Stimulated activated CD4-positive, alpha-beta T cell treated with anti-CD3 and anti-CD28 coated beads, TNF-alpha, amount 100 ng/mL, for 4 hours (primary cell): Measurements from ENCODE around the gene FNDC11.
A peak's percentile ranks its signal among the peaks of the same experiment; 100 is the strongest.

Experiments used
- DNase-seq, 3 experiments: peaks; one replicate each; pipeline ENCODE4 v3.0.0-alpha.2; 2020; ENCODE audit warnings: low read depth in 3 of 3

Gene FNDC11

DNA sequence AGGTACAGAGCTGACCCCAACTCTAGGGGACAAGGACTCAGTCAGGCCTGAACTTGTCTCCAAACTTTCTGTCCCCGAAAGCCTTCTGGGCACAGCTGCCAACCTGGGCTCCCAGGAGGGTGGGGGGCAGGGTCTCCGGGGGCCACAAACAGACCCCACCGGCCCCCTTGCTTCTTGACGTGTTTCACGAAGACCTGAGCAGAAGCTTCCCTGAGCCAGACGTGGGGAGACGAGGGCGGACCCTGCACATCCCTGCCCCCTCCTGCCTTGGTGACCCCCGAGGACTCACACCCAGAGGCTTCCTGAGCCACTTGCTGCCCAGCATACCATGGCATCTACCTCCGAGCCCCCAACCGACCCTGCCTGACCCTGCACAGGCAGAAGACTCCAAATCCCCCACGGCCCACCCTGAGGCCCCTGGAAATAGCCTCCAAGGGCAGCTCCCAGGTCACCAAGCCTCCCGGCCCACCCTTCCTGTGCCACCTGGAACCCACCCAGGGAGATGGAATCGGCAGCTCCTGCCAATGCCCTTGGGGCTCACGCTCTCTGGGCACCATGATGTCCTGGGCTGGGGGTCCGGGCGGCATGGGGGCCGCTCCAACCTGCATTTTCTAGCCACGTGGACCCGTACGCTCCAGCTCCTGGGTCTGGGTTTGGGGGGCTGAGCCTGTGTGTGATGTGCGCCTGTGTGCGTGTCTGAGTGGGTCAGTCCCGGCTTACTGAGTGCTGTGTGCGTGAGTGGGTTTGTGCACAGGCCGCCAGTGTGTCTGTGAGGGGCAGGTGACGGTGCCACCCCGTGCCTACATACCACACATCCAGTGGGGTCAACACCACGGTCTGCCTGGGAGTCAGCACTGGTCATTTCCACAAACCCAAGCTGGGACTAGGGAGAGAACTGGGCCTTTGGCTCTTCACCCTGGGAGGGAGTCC is 14.3 kb upstream of the FNDC11 start:
- no peak for DNase-seq

DNA sequence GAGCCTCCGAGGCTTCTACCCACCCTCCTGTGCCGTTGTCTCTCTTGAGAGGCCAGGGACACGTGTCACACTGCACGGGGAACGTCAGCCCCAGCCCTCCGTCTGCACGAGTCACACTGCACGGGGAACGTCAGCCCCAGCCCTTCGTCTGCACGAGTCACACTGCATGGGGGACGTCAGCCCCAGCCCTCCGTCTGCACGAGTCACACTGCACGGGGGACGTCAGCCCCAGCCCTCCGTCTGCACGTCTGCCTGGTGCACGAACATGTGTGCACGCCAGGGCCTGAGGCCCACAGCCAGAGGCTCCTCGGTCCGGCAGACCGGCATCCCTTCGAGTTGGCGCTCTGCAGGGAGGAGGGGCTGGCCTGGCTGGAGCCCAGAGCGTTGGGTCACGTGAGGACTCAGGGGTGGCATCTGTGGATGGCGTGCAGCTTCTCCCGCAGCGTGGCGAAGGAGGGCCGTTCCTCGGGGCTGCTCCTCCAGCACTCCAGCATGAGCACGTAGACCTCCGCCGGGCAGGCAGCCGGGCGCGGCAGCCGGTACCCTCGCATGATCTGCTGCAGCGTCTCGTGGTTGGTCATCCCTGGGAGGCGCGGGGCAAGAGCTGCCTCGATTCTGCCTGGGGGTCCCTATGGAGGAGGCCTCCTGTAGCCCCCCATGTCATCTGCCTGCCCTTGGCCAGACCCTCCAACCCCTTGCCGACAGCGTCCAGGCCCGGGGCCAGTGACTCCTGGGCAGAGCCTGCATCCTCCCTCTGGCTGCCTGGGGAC is 13.4 kb upstream of the FNDC11 start:
- no peak for DNase-seq

DNA sequence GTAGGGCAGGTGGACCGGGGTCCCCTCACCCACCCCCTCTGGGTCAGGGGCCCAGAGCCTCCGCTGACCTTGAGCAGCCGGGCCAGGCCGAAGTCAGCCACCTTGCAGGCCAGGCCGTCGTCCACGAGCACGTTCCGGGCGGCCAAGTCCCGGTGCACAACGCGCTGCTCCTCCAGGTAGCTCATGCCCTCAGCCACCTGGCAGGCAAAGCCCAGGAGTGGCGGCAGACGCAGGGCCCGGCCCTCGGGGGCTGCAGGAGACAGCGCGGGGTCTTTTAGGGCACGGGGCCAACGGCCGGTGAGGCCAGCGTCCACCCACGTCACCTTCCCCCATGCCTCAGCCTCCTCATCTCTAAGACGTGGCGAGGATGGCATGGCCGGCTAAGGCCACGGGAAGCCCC is 12.6 kb upstream of the FNDC11 start:
- DNase-seq: no peak

DNA sequence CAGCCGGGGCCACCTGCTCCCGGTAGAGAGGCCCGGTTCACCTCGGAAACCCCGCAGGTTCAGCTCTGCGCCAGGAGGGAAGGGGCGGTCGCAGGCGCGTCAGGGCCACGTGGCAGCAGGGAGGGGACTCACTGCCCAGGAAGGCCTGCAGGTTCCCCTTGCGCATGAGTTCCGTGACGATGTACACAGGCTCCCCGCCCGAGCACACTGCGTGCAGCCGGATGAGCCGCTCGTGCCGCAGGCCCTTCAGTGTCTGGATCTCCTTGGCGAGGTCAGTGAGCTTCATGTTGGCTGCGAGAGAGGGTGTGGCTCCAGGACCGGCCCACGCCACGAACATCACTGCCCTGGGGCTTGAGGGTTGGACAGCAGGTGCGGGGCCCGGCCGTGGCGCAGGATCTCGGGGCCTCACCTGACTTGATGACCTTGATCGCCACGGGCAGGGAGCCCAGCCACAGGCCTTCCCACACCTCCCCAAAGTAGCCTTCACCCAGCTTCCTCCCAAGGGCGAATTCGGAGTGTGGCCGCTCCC is 11.9 kb upstream of the FNDC11 start:
- DNase-seq: no peak

DNA sequence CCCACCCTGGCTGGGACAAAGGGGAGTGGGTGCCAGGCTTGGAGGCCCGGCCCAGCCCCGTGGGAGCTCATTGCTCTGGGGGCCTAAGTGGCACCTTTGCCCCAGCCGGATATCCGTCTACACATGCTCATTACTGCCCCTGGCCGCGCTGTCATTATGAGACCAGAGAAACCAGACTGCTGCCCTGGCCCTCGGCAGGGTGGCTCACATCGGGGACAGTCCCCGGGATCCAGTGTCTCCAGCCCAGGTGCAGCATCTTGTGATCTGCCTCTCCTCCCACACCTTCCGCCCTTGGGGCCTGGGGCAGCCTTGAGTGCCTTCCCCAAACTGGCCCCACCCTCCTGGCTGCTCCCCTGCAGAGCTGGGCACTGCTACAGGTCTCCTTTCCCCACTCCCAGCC is 11.3 kb upstream of the FNDC11 start:
- DNase-seq: no peak

DNA sequence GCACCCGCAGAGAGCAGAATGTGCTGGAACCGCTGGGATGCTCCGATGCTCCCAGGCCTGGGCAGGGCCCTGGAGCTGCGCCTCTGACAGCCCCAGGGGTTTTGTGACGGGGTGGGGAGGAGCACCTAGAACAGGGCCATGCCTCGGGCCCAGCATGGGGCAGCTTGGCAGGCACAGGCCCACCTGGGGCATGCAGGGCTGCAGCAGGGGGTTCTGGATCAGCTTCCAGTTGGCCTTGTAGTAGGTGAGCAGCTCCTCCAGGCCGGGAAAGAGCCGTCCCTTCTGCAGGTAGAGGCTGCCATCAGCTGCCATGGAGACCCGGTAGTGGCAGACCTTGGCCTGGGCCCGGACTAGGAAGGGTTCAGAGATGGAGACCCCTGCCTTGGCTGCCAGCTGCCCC is 10.8 kb upstream of the FNDC11 start:
- DNase-seq: no peak

DNA sequence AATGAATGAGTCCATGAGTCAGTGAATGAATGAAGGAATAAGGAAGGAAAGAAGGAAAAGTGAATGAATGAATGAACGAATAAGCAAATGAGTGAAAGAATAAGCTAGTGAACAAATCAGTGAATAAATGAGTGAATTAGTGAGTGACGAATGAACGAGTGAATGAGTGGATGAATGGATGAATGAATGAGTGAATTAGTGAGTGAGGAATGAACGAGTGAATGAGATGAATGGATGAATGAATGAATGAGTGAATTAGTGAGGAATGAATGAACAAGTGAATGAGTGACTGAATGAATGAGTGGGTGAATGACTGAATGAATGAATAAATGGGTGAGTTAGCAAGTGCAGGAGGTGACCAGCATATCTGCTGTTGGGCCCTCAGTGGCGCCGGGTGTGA is 10.2 kb upstream of the FNDC11 start:
- DNase-seq: no peak

DNA sequence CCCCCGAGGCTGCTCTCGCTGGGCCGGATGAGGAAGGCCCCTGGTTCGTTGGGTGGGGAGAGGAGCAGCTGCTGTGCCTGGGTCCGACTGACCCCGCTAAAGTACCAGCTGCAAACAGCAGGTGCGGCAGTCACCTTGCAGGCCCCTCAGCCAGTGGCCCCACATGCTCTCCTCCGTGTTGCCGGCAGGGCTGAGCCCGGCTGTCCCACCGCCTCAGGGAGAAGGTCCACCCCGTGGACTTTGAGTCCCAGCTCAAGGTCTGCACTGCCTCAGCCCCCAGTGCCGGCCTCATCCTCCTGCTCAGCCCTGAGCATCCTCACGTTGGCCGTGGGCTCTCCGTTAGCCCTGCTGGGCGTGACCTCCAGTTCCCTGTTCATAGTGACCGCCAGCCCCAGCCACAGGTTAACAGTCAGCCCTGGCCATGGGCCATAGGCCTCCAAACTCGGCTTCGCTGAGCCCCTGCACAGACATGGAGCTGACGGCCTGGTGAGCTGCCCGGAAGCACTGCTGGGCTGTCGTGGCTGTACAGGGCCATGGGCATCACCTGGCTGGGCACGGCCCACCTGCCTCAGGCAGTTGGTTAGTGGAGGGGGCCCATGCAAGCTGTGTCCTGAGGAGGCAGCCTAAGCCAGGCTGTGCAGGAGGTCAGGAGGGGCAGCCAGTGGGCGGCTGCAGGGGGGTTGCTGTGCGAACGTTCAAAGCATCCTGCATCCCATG is 9.6 kb upstream of the FNDC11 start:
- DNase-seq: no peak

DNA sequence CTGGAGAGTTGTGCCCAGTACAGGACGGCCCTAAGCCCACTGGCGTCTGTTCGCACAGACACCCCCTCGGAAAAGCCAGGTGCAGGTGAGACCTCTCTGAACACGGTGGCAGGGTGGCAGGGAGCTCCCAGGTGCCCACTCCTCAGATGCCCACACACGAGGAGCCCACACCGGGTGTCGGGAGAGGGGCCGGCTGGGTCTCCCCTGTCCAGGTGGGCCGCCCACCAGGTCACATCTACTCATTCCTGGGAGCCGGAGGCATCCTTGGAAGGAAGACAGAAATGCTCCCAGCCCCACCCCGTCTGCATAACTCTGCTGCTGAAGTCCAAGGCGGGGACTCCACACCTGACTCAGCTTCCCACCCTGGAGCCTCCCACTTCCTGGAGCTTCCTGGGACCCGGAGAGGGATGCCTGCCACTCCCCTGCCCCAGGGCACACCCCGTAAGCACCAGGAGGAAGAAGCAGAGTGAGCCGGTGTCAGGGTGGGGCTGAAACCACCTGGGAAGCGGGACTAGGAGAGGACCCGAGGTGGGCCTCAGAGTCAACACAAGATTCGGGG is 8.9 kb upstream of the FNDC11 start:
- DNase-seq: no peak

DNA sequence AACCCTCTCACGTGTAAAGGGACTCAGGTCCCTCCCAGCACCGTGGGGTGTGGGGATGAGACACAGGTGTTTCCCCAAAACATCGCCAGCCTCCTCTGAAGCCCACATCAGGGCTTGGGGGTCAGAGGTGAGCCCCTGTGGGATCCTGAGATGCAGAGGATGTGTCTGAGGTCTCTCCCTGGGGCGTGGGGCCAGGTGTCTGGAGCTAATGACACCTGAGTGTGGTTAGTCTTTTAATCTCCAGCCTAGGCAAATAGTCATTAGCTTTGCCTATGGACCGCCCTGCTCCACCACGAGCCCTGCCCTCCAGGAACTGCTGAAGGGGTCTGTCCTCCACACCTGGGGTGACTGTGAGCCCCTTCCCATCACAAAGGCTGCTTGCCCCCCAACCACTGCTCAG is 8.1 kb upstream of the FNDC11 start:
- no peak for DNase-seq

DNA sequence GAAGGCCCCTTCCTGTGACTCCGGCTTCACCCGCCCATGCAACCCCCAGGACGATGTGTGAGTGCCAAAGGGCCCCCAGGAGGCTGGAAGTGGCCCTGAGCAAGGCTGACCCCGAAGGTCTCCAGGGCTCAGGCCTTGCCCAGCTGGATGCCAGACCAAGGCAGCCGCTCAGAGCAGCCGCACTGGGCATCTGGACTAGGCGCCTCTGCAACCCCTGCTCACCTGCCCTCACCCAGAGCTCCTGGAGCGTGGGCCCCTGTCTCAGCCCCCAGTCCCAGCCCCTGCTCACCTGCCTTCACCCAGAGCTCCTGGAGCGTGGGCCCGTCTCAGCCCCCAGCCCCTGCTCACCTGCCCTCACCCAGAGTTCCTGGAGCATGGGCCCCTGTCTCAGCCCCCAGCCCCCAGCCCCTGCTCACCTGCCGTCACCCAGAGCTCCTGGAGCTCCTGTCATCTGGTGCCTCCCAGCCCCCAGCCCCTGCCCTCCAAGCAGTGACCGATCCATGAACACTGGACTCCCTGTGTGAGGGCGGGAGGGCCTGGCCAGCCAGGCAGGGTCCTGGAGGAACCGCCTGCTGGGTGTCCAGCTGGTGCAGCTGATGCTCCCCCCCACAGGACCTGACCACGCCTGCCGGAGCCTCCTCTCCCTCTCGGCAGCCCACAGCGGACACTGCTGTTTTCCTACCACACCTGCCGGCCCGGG is 7.6 kb upstream of the FNDC11 start:
- DNase-seq: no peak

DNA sequence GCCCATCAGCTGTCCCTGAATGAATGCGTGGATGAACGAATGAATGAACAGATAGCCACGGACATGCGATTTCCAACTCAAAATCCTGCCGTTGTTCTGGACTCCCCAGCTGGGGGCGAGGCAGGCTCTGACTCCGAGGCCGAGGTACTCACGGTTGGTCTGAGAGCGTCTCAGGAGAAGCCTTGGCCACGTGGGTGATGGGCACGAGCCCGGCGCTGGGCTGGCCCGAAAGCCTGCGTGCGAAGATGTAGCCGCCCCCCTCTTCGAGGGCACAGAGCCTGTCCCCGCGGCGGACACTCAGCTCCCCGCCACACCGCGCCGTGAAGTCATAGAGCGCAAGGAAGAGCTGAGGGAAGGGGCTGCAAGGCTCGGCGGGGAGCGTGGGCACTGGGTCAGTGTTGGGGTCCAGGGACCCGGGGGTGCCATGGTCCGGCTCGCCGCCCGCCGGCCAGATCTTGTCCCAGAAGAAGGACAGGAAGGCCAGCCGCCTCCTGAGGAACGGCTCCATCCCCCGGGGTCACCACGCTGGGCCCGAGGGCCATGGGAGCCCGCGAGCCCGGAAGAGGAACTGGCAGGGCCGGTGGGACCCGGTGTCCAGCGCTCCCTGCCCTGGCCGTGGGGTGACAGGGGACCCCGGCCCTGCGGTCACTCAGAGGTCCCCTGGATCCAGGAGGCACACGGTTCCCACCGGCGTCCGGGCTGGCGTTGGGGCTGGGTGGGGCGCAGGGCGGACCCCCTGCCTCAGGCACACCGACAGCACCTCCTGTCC is 6.8 kb upstream of the FNDC11 start:
- DNase-seq: no peak

DNA sequence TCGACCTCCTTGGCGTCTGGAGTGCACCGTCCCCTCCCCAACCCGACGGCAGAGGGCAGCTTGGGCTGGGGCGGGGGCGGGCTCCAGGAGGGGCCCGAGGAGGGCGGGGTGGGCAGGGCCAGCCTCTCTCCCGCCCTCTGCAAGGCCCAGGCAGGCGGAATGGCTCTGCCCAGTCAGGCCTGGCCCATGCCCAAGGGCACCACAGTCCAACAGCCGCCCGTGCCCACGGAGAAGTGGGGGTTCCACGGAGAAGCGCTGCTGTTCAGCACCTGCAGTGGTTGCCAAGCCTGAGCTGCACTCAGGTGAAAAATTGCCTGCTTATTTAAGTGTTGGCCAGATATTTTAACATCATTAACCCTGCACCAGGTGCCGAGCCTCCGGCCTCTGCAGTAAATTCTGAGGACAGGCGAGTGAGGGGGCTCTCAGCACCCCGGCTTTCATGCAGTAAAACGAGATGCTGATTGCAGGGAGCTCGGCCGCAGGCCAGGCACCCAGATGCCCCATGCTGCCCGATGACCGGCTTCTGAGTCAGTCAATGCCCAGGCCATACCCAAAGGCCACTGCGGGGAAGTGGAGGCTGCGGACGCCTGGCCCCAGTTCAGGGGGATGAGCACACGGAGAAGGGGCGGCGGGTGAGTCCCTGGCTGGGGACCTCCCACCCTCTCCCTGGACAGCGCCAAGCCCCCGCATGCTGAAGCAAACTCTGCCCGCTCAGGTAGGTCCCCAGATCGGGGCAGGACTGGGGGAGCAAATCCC is 6.1 kb upstream of the FNDC11 start, which contains the start of gene SRMS:
TSS of gene SRMS (minus strand) at position 25 of the 756 bp plus-strand sequence. CDS start 286 bp downstream, outside the sequence.
- no peak for DNase-seq

DNA sequence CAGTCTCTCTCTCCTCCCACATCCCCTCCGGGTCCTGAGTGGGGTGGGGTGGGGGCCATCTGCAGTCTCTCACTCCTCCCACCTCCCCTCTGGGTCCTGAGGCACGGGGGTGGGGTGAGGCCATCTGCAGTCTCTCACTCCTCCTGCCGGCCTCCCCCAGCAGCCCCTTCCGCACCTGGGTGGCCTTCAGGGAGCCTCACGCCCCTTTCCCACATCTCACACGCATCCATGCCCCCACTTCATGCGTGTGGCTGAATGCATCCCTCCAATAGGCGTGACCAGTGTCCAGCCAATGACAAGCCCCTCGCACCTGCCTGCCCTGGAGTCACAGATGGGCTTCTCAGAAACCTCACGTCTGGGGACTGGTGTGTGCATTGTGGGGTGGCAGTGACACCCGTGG is 5.4 kb upstream of the FNDC11 start:
- no peak for DNase-seq

DNA sequence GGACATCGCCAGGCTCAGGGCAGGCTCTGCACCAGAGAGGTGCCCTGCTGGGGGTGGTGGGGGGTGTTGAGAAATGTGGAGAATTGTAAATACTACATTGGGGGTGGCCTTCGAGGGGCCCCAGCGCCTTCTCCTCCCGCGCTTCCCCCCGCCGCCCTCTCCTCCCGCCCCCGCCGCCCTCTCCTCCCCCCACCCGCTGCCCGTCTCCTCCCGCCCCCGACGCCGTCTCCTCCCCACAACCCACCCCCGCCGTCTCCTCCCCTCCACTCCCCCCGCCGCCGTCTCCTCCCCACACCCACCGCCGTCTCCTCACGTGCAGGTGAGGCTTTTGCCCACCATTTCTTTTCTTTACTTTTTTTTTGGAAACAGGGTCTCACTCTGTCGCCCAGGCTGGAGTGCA is 4.9 kb upstream of the FNDC11 start:
- no peak for DNase-seq

DNA sequence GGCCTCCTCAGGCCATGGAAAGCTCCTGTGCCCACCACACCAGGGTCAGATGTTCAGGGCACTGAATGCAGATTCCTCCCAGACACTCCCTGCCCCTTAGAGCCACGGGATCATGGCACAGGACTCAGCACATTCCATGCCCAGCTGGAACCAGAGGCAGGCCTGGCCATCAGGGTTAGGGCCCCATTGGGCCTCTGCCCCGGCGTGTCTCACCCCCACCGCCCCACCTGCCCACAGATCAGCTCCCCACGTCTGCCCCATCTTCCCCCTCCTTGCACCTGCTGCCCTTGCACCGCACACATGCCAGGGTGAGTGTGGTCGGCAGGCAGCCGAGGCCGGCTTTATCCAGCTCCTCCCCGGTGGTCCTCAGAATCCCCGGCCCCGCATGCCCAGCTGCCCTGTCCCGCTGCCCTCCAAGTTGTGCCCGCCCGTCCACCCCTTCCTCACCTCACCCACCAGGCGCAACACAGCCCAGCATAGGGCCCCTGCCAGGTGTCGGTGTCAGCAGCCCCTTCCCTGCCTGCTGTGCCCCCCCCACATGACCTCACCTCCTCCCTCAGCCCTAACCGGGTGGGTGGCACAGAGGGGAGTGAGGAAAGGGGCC is 4.2 kb upstream of the FNDC11 start:
- DNase-seq: no peak

DNA sequence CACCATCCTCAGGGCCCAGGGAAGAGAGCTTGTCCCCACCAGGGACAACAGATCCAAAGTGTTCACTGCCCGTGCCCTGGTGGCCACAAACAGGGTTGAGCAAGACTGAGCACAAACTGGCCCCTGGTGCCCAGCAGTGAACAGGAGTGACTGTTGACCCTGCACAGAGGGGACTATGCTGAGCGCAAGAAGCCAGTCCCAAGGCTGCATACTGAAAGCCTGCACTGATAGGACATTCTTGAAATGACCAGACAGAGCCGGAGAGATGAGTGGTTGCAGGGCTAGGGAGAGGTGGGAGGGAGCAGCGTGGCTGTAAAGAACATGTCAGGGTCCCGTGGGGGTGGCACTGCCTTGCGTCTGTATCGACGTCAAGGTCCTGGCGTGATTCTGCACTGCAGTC is 2.9 kb upstream of the FNDC11 start:
- DNase-seq: no peak

DNA sequence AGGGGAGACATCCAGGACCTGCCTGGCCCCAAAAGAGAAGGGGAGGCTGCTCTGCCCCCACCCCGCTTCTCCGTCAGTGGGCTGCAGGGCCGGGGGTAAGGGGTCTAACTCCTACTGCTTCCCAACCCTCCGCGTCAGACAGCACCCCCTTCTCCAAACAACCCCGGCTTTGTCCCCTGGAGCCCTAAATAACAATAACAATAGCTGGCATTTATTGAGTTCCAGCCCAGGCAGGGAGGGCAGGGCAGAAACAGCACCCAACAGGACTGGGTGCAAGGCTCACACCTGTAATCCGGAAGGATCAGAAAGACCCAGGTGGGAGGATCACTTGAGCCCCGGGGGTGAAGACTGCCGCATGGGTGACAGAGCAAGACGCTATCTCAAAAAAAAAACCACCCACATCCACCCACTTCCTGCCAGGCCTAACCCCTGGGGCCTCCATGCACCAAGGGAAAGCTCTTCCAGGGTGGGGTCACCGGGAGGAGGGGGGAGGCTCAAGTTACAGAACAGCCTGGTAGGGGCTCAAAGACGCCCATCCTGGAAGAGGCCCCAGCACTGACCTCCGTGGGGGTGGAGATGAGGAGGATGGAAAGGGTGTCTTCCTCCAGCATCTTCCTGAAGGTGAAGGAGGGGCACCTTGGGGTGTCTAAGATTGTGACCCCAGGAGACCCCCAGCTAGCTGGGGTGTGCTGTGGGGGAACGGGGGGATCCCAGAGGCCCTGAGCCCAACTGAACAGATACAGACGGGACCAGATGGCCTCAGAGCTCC is 1.3 kb upstream of the FNDC11 start:
- peak in 2 of 3 experiments; percentile 26 to 39 for DNase-seq
